GM04504 (cell line): ENCODE data around the gene TMEM191B.
"Not testable (repeated sequence)": the region's sequence is repeated elsewhere in the genome, so short reads cannot be mapped to it uniquely, and the experiment has no call there.

Experiments
- DNase-seq: peaks from one replicate; pipeline ENCODE4 v3.0.0-alpha.2; 2012; ENCODE audit warnings: low read depth

TMEM191B gene

GRCh38 chr22:18558516-18558915 lies 30.9 kb downstream of the TMEM191B start:
- not testable (repeated sequence) for DNase-seq

- not testable (repeated sequence) for DNase-seq
Measured at GRCh38 chr22:18558939-18559338, 31.3 kb downstream of the TMEM191B start.

GRCh38 chr22:18560099-18560974 lies 32.7 kb downstream of the TMEM191B start:
- not testable (repeated sequence) for DNase-seq

GRCh38 chr22:18570509-18571246 lies 43.1 kb downstream of the TMEM191B start:
- not testable (repeated sequence) for DNase-seq

- DNase-seq: not testable (repeated sequence)
Measured at GRCh38 chr22:18573483-18574164, 46.0 kb downstream of the TMEM191B start.

GRCh38 chr22:18574555-18574954 lies 47.0 kb downstream of the TMEM191B start:
- not testable (repeated sequence) for DNase-seq

GRCh38 chr22:18575686-18576085 lies 48.1 kb downstream of the TMEM191B start:
- DNase-seq: not testable (repeated sequence)

- DNase-seq: not testable (repeated sequence)
Measured at GRCh38 chr22:18577090-18577818, 49.7 kb downstream of the TMEM191B start.

- DNase-seq: not testable (repeated sequence)
Measured at GRCh38 chr22:18577847-18578246, 50.2 kb downstream of the TMEM191B start.
